Adipocyte (in vitro differentiated cells): ENCODE results near the gene ANKAR.
A peak's percentile ranks its signal among the peaks of the same experiment; 100 is the strongest.
"Not testable (repeated sequence)": the region's sequence is repeated elsewhere in the genome, so short reads cannot be mapped to it uniquely, and the experiment has no call there.

ENCODE experiments used
- DNase-seq: peaks from one replicate; pipeline ENCODE4 v3.0.0-alpha.2; 2015; ENCODE audit warnings: low read depth
- H3K27me3 ChIP-seq: replicated peaks from 2 replicates; pipeline ENCODE4 v1.7.0; 2013; ENCODE audit warnings: mild to moderate bottlenecking, low read length, moderate library complexity; ENCODE audit not compliant: control insufficient read depth, insufficient read depth
- H3K36me3 ChIP-seq: 2 replicates; pipeline ENCODE4 v1.7.0; 2013; ENCODE audit warnings: low read length, mild to moderate bottlenecking, moderate library complexity; ENCODE audit not compliant: control insufficient read depth, insufficient read depth, severe bottlenecking
- H3K4me1 ChIP-seq: 2 replicates; pipeline ENCODE4 v1.7.0; 2013; ENCODE audit warnings: mild to moderate bottlenecking, low read length, moderate library complexity; ENCODE audit not compliant: control insufficient read depth, insufficient read depth
- H3K4me3 ChIP-seq: 2 replicates; pipeline ENCODE4 v1.7.0; 2013; ENCODE audit warnings: mild to moderate bottlenecking, low read length, moderate library complexity
- H3K9ac ChIP-seq: 2 replicates; pipeline ENCODE4 v1.7.0; 2013; ENCODE audit warnings: mild to moderate bottlenecking, low read length, moderate library complexity
- H3K9me3 ChIP-seq: 2 replicates; pipeline ENCODE4 v1.7.0; 2013; ENCODE audit warnings: mild to moderate bottlenecking, low read length, moderate library complexity; ENCODE audit not compliant: control insufficient read depth

Gene ANKAR

DNA sequence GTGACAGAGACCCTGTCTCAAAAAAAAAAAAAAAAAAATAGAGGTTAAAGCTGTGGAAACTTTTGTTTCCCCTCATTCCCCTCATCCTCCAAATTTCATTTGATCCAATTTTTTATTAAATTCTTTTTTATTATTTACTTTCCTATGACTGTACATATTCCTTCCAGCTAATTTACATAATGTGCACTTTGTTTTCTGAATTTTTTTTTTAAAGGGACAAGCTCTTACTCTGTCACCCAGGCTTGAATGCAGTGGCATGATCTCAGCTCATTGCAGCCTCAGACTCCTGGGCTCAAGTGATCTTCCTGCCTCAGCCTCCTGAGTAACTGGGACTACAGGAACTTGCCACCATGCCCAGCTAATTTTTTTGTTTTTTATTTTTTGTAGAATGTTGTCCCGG is 10.3 kb downstream of the ANKAR start:
- peaks cover 5% of the 10 kb centered on the region for H3K4me1 ChIP-seq
- no peaks in the 10 kb centered on the region for H3K9me3 ChIP-seq
- no peaks in the 10 kb centered on the region for H3K36me3 ChIP-seq
- no peak overlapping the region for H3K4me3 ChIP-seq
- no peak for DNase-seq
- H3K27me3 ChIP-seq = no peaks in the 10 kb centered on the region
- no peak overlapping the region for H3K9ac ChIP-seq

DNA sequence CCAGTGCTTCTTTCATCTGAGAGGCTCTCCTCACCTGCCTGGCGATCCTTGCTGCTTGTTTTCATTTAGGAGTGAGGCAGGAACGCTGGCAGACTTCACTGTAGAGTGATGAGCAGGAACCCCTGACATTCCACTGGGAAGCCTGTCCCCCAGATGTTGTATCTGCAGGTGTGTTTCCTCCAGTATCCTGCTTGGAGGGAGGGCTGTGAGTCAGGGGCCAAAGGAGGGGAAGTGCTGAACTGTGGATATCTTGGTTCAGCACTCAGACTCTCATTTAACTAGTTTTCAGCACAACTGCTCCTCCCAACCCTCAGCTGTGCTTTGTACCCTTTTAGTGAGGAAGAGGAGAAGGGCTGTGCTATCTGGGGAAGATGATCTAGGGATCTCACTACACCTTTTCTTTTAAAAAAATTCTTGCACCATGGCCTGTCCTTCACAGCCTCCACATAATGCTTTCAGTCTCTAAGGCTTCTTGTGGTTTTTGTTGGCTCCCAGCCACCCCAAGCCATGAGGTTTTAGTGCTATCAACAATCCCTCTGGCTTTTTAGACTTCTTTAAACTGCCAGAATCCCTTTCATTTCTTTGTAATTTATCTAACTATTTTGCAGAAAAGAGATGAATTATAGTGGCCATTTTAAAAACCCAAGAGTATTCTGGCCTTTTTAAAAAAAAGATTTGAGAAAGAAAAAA is 11.2 kb downstream of the ANKAR start:
- peak; percentile 78 for DNase-seq
- H3K9ac ChIP-seq = no peak overlapping the region
- H3K36me3 ChIP-seq = no peaks in the 10 kb centered on the region
- H3K9me3 ChIP-seq = no peaks in the 10 kb centered on the region
- H3K4me1 ChIP-seq = peaks cover 5% of the 10 kb centered on the region
- H3K27me3 ChIP-seq = no peaks in the 10 kb centered on the region
- H3K4me3 ChIP-seq = no peak overlapping the region

DNA sequence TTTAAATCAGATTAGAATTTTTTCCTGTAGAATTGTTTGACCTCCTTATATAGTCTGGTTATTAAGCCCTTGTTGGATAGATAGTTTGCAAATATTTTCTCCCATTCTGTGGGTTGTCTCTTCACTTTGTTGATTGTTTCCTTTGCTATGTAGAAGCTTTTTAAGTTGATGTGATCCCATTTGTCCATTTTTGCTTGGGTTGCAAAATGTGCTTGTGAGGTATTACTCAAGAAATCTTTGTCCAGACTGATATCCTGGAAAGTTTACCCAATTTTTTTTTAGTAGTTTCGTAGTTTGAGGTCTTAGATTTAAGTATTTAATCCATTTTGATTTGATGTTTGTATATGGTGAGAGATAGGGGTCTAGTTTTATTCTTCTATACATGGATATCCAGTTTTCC is 13.3 kb downstream of the ANKAR start:
- H3K36me3 ChIP-seq, H3K9ac ChIP-seq, H3K4me1 ChIP-seq, H3K4me3 ChIP-seq, H3K9me3 ChIP-seq, DNase-seq, H3K27me3 ChIP-seq: not testable (repeated sequence)

DNA sequence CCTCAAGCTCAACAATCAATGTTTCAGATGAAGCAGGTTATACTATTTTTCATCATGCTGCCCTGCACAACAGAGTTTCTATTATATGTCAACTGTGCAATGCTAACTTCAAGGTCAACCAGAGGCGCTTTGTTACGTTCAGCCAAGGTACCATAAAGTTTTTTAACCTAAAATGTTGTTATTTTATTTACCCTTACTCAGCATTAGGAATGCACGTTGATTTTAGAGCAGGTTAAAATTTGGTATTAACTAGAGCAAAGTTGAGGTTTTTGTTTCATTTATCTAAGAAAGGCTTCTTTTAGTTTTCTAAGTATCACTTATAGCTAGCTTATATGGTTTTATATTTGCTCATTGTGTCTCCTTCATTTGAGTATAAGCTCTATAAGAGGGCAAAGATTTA is 21.8 kb downstream of the ANKAR start:
- no peaks in the 10 kb centered on the region for H3K9me3 ChIP-seq
- no peaks in the 10 kb centered on the region for H3K27me3 ChIP-seq
- H3K4me1 ChIP-seq = peaks cover 3% of the 10 kb centered on the region
- peaks cover 4% of the 10 kb centered on the region for H3K36me3 ChIP-seq
- no peak overlapping the region for H3K4me3 ChIP-seq
- DNase-seq = no peak
- H3K9ac ChIP-seq = no peak overlapping the region

DNA sequence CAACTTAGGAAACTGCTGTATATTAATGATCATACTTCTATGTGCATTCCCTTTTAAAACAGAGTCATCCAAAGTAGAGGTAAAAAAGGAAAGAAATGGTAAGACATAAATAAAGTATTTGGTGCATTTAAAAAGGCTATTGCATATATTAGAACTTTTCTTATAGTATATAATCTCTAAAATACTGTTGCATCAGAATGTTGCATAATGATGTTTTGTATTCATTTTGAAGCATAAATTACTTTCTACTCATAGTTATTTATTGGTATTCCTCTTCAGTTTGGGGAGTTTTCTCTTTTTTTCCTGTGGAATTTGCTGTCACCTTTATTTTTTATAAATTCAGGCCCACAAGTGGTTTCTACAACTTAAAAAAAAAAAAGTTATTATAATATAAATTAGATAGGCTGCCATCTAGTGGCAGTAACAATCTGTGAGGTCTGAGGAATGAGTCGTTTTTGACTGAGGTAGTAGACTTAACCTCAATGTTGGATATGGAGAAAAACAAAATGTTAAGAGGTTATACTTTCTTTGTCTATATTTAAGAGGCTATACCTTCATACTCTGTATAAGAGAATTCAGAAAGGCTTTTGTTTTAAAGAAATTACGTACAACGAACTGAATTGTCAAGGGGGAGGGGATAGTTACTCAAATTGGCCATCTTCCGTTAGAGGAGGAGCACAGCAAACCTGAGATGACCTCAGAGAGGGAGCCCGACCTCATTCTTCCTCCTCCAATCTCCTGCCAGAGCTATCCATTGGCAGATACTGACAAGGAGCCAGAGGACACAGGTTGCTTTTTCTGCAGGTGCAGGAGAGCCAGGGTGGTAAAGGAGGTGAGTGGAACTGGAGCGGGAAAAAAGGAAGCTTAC is 23.8 kb downstream of the ANKAR start:
- no peak overlapping the region for H3K4me3 ChIP-seq
- H3K9ac ChIP-seq = peak overlapping the region; percentile 4
- H3K9me3 ChIP-seq = no peaks in the 10 kb centered on the region
- peak; percentile 86 for DNase-seq
- peaks cover 3% of the 10 kb centered on the region for H3K4me1 ChIP-seq
- no peaks in the 10 kb centered on the region for H3K36me3 ChIP-seq
- no peaks in the 10 kb centered on the region for H3K27me3 ChIP-seq

DNA sequence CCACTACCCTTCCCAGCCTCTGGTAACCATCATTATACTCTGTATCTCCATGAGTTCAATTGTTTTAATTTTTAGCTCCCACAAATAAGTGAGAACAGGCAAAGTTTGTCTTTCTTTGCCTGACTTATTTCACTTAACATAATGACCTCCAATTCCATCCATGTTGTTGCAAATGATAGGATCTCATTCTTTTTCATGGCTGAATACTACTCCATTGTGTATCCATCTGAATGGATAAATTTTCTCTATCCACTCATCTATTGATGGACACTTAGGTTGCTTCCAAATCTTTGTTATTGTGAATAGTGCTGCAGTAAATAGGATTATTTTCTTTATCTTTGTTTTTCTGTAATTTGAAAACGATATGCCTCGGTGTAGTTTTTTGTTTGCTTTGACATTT is 26.2 kb downstream of the ANKAR start:
- Histone ChIP-seq H3K4me3 (no peak overlapping the region), H3K27me3 (no peaks in the 10 kb centered on the region), H3K36me3 (no peaks in the 10 kb centered on the region), H3K9ac (no peak overlapping the region), H3K9me3 (no peaks in the 10 kb centered on the region), H3K4me1 (peaks cover 3% of the 10 kb centered on the region)
- no peak for DNase-seq

DNA sequence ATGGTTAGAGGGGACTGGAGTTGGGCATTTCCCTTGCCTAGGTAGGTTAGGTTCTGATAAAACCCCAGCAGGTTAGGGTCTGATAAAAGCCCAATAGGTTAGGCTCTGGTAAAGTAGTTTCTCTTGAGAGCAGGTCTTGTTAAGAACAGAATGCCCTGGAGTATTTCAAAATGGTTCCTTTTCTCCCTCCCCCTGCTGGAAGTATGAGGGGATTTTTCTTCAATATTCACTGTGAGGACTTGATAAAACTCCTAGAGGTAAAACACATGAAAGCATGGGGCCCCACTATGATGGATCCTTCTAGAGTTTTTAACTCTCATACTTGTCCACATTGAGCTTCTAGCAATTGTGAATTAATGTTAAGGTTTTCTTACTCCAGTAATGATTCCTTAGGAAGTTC is 27.6 kb downstream of the ANKAR start:
- no peak overlapping the region for H3K9ac ChIP-seq
- no peaks in the 10 kb centered on the region for H3K9me3 ChIP-seq
- no peaks in the 10 kb centered on the region for H3K36me3 ChIP-seq
- H3K4me3 ChIP-seq = no peak overlapping the region
- no peaks in the 10 kb centered on the region for H3K27me3 ChIP-seq
- no peak for DNase-seq
- H3K4me1 ChIP-seq = peaks cover 3% of the 10 kb centered on the region

DNA sequence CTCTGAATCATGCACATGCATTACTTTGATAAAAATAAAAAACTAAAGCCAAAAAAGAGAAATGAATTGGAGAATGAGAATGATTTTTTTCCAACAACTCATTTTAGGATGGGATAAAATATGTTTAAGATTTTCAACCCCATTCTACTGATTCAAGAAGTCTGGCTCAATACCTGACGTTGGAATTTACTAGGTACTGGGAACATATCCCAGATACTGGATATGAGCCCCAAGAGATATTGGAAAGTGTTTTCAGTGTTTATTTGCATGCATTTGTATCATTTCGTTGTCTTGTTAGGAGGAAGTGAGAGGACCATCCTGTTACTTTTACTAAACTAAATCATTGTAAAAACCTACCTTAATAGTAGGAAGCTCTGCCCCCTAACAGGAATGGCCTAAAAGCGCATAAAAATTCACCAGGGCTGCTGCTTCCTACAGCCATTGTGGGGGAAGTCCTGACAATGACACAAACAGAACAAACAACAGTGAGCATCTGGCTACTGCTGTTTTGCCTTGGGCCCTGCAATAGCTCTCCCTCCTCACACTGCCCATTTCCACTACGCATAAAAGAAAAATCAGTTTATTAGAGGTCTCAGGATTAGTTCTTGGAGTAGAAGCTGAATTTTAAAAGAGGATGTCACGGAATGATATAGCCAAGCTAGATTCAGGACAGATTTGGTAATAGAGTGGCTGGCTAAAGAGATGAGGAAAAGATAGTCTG is 35.2 kb downstream of the ANKAR start:
- DNase-seq = no peak
- Histone ChIP-seq H3K36me3 (peaks cover 9% of the 10 kb centered on the region), H3K4me1 (no peaks in the 10 kb centered on the region), H3K27me3 (no peaks in the 10 kb centered on the region), H3K9ac (no peak overlapping the region), H3K9me3 (no peaks in the 10 kb centered on the region), H3K4me3 (no peak overlapping the region)

DNA sequence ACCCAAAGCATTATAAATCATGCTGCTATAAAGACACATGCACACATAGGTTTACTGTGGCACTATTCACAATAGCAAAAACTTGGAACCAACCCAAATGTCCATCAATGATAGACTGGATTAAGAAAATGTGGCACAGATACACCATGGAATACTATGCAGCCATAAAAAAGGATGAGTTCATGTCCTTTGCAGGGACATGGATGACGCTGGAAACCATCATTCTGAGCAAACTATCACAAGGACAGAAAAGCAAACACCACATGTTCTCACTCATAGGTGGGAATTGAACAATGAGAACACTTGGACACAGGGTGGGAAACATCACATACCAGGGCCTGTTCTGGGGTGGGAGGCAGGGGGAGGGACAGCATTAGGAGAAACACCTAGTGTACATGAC is 43.1 kb downstream of the ANKAR start:
- H3K27me3 ChIP-seq, DNase-seq, H3K9me3 ChIP-seq, H3K4me1 ChIP-seq, H3K4me3 ChIP-seq, H3K9ac ChIP-seq, H3K36me3 ChIP-seq: not testable (repeated sequence)

DNA sequence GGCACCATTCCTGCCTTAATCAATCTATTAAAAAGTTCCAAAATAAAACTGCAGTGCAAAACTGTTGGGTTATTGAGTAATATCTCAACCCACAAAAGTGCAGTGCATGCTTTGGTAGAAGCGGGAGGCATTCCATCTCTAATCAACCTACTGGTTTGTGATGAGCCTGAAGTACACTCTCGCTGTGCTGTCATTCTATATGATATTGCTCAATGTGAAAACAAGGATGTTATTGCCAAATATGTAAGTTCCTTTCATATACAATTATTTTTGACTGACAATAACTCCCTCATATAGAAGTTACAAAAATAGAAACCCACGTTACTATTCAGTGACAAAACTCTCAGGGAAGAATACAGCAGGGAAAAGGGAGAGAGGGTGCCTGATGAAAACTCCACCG is 45.1 kb downstream of the ANKAR start:
- peak; percentile 8 for DNase-seq
- no peaks in the 10 kb centered on the region for H3K27me3 ChIP-seq
- no peak overlapping the region for H3K9ac ChIP-seq
- H3K4me3 ChIP-seq = no peak overlapping the region
- no peaks in the 10 kb centered on the region for H3K9me3 ChIP-seq
- H3K4me1 ChIP-seq = no peaks in the 10 kb centered on the region
- H3K36me3 ChIP-seq = no peaks in the 10 kb centered on the region

DNA sequence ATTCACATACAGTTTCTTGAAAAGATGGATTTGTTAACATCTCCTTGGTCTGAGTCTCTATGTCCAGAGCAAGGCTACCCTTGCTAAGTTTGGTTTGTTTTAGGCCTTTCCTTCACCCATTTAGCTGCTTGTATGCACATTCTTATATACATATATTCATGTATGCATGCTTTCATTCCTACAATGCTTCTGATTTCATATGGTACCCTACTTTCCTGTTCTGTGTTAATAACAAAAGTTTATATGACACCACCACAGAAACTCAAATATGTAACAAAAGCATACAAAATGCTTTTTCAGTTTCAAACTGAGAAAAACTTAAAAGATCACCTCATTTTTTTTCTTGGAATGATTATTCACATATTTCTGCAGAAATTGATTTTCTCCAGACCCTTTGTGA is 48.7 kb downstream of the ANKAR start:
- Histone ChIP-seq H3K27me3 (no peaks in the 10 kb centered on the region), H3K9ac (no peak overlapping the region)
- no peak for DNase-seq

More for the DNA sequence above, 48.7 kb downstream of the ANKAR start:
- no peak overlapping the region for H3K4me3 ChIP-seq
- no peaks in the 10 kb centered on the region for H3K36me3 ChIP-seq
- H3K9me3 ChIP-seq = no peaks in the 10 kb centered on the region
- H3K4me1 ChIP-seq = no peaks in the 10 kb centered on the region
